Hepatocyte (in vitro differentiated cells): ENCODE data around the gene CAPN13.

Experiments used
- EZH2 ChIP-seq: fragments of 200-600 bp; sonication (generic); IDR thresholded peaks from 2 replicates; pipeline ENCODE4 v1.6.1; 2016; ENCODE audit warnings: antibody characterized with exemption, mild to moderate bottlenecking, borderline replicate concordance
- EZH2phosphoT487 ChIP-seq: fragments of 200-600 bp; sonication (generic); IDR thresholded peaks from one replicate; pipeline ENCODE4 v1.6.1; 2018; ENCODE audit warnings: antibody characterized with exemption, mild to moderate bottlenecking, low read depth, moderate library complexity; ENCODE audit not compliant: unreplicated experiment, severe bottlenecking
- TF ChIP-seq, protein P1 (sequence below): fragments of 200-600 bp; sonication (generic); IDR thresholded peaks from 2 replicates; pipeline ENCODE4 v1.5.1; 2016; ENCODE audit warnings: antibody characterized with exemption, mild to moderate bottlenecking; ENCODE audit not compliant: poor library complexity

DNA sequence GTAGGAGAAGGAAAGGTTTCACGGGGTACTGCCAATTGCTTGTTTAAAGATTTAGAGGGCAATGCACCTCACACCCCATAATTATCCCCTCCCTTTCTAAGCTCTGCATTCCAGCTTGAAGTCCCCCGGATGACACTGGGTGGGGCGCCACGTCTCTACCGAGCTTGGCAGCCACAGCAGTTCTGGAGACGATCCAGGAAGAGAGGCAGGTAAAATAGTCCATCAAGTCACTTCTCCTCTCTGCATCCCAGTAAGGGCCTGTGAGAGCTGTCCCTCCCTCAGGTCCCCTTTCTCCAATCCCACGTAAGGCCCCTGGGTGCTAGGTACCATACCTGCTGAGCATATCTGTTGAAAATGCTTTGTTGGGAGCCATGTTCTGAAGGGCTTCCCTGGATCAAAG lies 65.7 kb downstream of the CAPN13 start:
- TF ChIP-seq, protein P1, sequence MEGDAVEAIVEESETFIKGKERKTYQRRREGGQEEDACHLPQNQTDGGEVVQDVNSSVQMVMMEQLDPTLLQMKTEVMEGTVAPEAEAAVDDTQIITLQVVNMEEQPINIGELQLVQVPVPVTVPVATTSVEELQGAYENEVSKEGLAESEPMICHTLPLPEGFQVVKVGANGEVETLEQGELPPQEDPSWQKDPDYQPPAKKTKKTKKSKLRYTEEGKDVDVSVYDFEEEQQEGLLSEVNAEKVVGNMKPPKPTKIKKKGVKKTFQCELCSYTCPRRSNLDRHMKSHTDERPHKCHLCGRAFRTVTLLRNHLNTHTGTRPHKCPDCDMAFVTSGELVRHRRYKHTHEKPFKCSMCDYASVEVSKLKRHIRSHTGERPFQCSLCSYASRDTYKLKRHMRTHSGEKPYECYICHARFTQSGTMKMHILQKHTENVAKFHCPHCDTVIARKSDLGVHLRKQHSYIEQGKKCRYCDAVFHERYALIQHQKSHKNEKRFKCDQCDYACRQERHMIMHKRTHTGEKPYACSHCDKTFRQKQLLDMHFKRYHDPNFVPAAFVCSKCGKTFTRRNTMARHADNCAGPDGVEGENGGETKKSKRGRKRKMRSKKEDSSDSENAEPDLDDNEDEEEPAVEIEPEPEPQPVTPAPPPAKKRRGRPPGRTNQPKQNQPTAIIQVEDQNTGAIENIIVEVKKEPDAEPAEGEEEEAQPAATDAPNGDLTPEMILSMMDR = no peak
- TF ChIP-seq EZH2 (no peak), EZH2phosphoT487 (no peak)
